GM18502 (cell line): ENCODE results near the gene MB21D2.
"Not testable (repeated sequence)": the region's sequence is repeated elsewhere in the genome, so short reads cannot be mapped to it uniquely, and the experiment has no call there.

Experiments used
- ATAC-seq: cut with Tn5 transposase; IDR thresholded peaks from one replicate; pipeline ENCODE4 v1.9.1; 2021; ENCODE audit warnings: mild to moderate bottlenecking; ENCODE audit not compliant: unreplicated experiment, poor library complexity

Gene MB21D2

DNA sequence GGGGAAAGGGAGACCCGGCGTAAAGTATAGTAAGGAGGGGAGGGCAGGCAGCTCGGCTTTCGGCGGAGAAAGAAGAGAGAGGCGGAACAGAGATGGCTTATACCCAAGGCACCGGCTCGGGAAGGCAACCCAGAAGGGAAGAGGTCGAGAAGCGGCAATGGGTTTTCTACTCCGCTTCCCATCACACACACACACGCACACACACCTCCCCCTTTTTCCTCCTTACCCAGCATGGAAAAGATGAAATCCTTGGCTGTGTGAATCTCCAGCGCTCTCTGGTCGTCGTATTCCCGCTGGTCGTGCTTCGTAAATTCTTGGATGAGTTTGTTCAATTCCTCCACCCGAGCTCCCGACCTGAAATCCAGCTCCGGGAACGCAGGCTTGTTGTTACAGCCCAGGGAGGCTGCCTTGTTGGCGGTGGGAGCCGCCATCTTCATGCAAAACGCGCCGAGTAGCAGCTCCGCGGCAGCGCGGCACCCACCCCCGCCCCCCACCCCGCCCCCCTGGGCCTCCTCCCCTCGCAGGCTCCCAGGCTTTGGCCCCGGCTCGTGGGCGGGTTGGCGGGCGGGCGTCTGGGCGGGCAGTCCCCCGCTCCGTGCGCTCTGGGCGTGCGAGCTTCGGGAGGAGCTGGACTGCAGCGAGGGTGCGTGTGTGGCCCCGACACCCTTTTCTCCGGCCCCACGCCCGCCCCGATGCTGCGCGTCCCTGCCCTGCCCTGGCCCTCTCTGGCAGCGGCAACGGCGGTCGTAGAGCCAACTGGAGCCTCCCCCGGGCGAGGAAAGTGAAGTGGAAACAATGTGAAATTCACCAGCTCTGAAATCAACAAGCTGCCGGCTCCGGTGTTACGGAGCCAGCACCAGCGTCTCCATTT, at the start of gene MB21D2:
Gene MB21D2 (minus strand): TSS at position 453 of the 871 bp plus-strand sequence. CDS start 16 bp downstream, at position 437.
- peak; percentile 77 for ATAC-seq

GRCh38 chr3:192964959-192965719, 47.5 kb upstream of the MB21D2 start:
- not testable (repeated sequence) for ATAC-seq

GRCh38 chr3:192959773-192960172, 42.1 kb upstream of the MB21D2 start:
- ATAC-seq, result no peak

DNA sequence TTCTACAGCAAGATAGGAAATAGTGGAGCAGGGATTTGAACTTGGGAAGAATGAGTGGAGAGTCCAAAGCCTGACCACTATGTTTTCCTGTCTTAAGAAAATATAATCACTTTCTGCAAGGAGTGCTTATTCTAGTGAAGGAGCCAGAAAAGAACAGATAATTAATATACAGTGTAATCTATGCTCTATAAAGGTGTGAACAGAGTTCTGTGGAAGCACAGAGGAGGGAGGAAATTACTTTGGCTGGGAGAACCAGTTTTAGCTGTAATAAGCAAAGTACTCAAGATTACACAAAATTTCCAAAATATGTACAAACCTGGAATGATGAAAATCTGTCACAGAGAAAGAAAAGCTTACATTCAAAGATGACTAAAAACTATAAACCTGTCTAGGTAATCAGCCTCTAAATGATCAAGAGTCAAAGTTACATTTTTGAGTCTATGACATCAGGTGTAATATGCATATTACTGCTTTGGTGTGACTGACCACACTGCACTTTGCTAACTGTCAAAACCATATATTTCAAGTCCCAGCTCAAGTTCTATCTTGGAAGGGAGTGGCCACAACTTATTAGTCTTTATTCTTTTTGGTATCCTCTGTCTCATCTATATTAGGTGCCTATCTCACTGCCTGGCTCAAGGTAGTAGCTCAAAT, 40.7 kb upstream of the MB21D2 start:
- ATAC-seq, result no peak

DNA sequence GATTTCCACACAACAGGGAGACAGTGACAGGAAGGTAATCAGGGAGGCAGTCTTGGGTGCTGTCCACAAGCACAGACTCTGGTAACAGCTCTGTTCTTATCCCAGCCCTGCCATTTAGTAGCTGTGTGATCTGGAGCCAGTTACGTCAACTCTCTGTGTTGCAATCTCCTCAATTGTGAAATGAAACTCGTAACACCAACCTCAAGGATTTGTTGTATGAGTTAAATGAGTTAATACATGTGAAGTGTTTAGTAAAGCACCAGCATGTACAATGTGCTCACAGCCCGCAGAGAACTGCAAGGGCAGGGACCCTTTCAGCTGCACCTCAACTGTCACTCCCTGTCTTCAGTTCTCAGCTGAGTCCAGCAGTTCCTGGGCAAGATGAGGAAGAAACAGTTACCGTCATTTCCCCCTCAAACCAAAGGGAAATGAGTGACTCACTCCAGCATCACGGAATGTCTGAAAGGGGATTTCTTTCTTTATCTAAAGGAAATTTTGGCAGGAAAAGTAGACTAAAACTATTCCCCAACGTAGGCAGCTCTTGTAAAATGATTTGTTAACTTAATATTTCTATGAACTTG, 39.9 kb upstream of the MB21D2 start:
- ATAC-seq, result no peak

DNA sequence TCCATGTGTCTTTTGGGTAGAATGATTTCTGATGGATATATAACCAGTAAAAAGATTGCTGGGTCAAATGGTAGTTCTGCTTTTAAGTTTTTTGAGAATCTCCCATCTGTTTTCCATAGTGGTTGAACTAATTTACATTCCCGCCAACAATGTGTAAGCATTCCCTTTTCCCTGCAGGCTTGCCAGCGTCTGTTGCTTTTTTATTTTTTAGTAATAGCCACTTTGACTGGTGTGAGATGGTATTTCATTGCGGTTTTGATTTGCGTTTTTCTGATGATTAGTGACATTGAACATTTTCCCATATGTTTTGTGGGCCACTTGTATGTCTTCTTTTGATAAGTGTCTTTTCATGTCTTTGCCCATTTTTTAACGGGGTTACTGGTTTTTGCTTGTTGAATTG, 36.3 kb upstream of the MB21D2 start:
- ATAC-seq, result no peak

DNA sequence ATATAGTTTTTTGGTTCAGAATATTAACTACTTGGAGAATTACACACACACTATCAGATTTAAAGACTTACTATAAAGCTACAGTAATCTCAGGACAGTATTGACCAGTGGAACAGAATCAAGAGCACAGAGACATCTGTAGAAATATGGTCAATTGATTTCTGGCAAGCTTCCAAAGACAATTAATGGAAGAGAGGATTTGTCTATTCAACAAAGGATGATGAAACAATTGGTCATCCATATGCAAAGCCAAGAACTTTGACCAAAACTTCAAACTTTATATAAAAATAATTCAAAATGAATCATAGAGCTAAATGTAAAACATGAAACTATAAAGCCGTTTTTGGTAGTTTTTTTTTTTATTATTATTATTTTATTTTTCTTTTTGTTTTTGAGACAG, 29.8 kb upstream of the MB21D2 start:
- ATAC-seq, result no peak

DNA sequence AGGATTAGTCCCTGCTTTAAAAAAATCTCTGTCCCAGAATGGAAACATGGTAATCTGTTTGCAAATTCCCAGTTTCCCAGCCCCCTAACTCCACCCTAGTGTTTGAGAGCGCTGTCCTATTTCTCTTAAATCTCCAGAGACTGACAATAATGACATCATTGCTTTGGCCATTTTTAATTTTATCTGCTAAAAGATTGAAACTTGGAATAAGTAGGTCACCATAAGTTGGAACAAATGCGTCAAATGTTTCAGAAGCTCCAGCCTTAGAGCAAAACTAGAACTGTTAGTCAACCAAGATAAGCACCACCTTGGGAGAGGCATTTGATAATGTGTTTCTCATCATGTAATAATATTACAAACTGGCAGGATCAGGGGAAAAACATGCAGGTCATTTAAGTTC, 25.7 kb upstream of the MB21D2 start:
- no peak for ATAC-seq

GRCh38 chr3:192942625-192943024, 25.0 kb upstream of the MB21D2 start:
- no peak for ATAC-seq

DNA sequence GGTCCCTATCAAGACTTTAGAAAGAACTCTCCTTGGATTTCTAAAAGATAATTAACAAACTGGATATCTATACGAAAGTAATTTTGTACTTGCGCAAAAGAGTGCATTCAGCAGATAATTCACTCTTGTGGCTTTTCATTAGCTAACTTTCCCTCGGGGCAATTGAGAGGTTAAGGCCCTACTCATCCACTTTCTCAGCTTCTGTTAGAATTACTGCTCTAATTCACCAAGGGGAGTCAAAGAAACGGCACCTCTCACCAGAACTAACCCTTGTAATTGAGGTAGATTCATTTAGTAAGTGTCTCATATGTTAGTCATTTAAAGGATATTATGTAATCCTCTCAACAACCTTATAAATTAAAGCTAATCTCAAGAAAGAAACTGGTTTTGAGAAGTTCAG, 22.5 kb upstream of the MB21D2 start:
- ATAC-seq, result no peak

DNA sequence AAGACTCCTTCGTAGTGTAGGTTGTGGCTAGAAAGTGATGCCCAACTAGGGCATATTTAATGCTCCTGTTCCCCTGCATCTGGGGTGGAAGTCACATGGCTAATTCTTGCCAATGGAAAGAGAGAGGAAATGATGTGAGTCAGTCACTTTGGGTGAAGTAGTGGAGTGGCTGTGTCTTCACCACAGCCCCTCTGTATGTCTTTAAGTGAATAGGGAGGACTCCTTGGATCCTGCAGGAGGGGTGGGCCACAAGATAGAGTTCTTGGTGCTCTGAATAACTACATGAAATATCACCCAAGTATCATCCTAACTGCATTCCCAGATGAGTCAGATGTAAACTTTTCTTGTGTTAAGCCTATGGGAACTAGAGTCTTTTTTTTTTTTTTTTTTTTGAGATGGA, 17.8 kb upstream of the MB21D2 start:
- ATAC-seq, result peak; percentile 45

- no peak for ATAC-seq
Observed at GRCh38 chr3:192933779-192934460, 16.3 kb upstream of the MB21D2 start.

DNA sequence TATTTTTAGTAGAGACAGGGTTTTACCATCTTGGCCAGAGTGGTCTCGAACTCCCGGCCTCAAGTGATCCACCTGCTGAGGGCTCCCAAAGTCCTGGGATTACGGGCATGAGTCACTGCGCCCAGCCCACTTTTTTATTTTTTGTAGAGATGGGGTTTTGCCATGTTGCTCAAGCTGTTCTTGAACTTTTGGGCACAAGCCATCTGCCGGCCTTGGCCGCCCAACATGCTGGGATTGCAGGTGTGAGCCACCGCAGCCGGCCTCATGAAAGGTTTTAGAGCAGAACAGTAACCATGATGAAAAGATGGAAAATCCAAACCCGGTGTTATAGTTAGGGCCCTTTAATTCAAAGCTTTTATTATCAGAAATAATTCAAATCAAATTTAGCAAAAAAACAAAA, 15.6 kb upstream of the MB21D2 start:
- no peak for ATAC-seq

GRCh38 chr3:192931825-192932224, 14.2 kb upstream of the MB21D2 start:
- no peak for ATAC-seq

DNA sequence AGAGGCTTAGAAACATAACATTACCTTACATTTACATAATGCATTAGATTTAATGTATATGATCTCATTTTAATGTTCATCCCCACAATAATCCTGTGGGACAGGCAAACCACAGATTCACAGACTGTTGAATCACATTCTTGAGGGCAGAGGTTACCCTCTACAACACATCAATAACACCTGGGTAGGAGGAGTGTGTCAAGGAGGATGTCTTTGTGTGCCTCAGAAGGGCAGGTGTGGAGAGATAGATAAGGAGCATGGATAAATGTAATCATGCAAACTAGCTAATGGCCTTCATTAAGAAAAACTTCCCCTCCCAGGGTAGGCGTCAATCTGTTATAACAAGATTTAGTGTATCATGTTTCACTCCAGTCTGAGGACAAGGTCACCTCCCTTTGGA, 12.9 kb upstream of the MB21D2 start:
- ATAC-seq, result no peak

- ATAC-seq, result no peak
Observed at GRCh38 chr3:192929755-192930547, 12.3 kb upstream of the MB21D2 start.

GRCh38 chr3:192929146-192929545, 11.5 kb upstream of the MB21D2 start:
- ATAC-seq, result no peak

DNA sequence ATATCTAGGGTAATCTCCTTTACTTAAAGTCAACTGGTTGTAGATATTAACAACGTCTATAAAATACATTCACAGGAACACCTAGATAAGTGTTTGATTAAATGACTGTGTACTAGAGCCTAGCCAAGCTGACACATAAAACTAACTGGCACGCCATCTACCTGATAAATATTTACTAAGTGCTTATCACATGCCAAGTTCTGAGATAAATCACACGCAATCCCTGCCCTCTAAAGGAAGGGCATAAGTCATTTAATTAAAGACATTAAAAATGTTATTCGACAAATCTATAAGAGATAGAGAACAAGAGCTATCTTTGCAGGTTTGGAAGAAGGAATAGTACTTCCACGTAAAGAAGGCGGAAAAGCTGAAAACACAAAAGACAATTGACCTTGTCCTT, 11.1 kb upstream of the MB21D2 start:
- ATAC-seq, result no peak

GRCh38 chr3:192928016-192928415, 10.4 kb upstream of the MB21D2 start:
- no peak for ATAC-seq
